GM19035 (cell line): ENCODE results near the gene TALDO1.
A peak's percentile ranks its signal among the peaks of the same experiment; 100 is the strongest.

Source experiments
- ATAC-seq: cut with Tn5 transposase; IDR thresholded peaks from one replicate; pipeline ENCODE4 v1.9.1; 2021; ENCODE audit not compliant: unreplicated experiment

Gene TALDO1

DNA sequence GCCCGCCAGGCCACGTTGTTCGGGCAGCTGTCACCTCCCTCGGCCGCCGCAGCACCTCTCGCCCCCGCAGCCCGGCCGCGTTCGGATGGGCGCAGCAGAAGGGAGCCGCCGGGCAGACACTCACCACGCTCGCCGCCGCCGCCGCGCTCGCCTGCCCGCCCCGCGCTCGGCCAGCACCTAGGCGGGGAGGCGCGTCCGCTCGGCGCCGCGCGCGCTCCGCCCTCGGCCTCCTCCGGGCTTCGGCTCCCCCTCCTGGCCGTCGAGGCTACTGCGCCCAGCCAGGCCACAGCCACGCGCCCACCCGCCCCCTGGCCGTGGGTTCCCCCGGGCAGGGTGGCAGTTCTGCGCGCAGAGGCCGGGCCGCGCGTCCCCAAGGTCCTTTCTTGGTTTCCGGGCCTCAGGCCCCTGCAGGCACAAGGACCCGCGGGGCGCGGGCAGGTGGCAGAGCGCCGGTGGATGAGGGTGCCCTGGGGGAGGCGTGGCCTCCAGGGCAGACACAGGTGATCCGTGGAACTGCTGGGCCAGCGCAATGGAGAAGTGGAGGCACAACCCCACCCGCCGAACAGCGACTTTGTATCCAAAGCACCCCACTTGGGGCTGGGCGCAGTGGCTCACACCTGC, 50.9 kb downstream of the TALDO1 start, which contains the start of gene SLC25A22:
TSS of gene SLC25A22 (minus strand) at position 189 of the 621 bp plus-strand sequence. CDS start 3,275 bp downstream, outside the sequence.
- peak; percentile 59 for ATAC-seq

DNA sequence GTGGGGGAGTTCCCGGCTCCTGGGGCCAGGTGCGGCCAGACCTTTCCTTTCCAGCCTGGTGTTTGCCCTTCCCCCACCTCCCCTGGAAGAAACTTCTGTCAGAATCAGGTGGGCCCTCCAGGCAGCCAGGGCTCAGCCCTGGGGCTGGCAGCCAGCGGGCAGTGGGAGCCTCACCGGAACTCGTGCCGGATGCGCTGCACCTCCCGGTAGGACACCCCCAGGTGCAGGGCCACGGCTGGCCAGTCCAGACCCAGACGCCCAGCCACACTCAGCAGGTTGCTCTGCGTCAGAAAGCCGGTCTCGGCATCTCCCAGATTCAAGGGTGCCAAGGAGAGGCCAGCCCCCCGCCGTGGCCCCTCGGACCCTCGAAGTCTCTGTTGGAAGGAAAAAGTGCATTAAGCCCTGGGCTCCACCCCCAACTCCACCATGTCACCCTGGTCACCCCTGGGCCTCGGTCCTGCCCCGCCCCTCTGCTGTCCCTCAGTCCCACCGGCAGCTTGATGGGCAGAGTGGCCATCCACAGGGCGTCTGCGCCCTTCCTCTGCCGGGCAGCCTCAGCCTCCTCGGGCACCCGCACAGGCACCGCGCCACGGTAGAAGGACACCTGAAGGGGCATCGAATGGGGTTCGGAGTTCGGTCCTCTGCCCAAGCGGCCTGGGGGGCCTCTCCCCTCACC, 52.5 kb downstream of the TALDO1 start:
- ATAC-seq = no peak

DNA sequence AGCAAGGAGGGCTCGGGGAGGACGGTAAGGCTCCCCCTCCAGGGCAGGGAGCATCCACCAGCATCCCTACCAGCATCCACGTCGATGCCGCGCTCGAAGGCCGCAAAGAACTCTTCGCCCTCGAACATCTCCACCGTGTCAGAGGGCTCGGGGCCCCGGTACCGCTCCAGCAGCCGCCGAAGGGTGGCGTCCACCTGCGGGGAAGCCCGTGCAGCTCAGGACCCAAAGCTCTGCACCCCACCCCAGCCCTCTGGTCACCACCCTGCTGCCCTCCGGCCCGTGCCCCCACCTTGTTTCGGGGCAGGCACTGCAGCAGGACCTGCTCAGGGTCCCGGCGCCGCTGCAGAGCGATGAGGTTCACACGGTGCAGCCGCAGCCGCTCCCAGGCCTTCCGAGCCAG, 53.2 kb downstream of the TALDO1 start:
- no peak for ATAC-seq

DNA sequence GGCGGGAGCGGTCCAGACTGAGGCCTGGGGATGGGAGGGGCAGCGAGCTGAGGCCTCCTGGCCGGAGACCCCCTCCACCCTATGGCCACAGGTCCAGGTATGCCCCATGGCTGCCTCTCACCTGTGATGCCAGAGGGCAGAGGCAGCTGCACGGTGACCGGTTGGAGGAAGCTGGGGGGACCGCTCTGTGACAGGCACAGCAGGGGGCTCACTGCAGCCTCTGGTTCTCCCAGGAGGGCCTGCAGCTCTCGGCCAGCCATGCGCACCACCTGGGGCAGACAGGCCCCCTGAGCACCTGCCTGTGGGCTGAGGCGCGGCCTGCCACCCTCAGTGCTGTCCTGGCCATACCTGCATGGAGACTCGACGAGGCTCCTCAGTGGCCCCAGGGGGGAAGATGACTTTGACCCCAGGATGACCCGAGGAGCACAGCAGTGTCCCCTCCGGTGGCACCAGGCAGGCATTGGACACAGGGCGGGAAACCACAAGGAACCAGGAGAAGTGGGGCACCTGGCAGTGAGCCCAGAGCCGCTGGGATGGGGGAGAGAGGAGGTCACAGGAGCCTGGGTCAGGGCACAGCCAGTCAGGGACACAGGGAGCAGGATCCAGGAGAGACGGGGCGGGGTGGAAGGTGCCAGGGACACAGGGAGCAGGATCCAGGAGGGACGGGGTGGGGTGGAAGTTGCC, 54.0 kb downstream of the TALDO1 start:
- no peak for ATAC-seq

DNA sequence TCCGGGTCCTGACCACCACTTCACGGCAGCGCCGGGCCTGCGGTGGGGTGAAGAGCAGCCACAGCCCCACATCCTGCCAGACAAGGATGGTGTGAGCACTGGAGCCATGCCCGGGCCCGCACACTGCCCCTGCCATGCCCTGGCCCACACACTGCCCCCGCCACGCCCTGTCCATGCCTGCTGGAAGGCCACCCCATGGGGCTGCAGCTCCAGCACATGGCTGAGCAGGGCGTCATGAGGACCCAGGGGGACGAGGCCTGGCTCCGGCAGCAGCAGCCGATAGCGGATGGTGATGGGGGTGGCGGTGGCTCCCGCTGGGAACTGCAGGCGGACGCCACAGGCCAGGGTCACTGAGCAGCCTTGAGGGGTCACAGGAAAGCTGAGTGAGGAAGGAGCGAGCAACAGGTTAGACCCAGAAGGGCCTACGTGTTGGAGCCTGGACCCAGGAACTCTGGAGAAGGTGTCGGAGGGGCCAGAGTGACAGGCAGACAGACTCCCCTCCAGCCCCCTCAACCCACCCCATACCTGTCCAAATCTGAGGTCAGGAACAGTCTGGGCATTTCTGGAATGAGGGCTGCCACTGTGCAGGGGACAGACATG, 54.9 kb downstream of the TALDO1 start:
- no peak for ATAC-seq

DNA sequence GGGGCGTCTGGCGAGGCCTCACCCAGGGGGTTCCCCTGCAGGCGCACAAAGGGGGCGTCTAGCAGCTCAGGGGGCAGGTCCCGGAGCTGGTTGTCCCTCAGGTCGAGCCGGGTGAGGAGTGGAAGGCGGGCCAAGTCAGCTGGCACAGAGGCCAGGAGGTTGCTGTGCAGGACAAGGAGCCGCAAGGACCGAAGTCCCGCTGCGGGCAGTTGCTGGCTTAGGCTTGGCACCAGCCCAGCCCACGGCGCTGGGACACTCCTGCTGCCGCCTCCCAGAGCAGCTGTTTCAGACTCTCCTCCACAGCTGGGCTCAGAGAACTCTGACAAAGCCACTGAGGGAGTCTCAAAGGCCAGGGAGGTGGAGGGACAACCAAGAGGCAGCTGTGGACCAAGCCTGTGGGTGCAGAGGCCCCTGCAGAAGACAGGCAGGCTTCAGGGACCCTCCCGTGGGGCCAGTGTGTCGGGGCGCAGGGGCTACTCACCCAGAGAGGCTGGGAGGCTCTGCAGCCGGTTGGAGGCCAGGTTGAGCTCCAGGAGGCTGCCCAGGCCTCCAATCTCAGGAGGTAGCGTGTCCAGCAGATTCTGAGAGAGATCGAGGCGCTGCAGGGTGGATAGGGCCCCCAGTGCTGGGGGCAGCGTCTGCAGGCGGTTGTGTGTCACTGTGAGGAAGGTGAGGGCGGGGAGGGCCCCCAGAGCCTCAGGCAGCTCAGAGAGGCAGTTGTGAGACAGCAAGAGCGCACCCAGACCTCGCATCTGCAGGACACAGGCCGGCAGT, 55.6 kb downstream of the TALDO1 start:
- no peak for ATAC-seq

DNA sequence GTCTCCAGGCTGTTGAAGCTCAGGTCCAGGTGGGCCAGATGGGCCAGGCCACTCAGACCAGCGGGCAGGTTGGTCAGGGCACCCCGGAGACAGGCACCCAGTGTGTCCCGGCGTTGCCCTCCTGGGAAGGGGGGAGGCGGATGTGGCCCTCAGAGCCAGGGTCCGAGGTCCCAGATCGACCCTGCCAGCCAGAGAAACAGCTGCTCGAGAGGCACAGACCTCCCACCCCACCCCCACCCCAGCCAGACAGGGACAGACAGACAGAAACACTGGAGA, 56.1 kb downstream of the TALDO1 start:
- ATAC-seq = no peak

DNA sequence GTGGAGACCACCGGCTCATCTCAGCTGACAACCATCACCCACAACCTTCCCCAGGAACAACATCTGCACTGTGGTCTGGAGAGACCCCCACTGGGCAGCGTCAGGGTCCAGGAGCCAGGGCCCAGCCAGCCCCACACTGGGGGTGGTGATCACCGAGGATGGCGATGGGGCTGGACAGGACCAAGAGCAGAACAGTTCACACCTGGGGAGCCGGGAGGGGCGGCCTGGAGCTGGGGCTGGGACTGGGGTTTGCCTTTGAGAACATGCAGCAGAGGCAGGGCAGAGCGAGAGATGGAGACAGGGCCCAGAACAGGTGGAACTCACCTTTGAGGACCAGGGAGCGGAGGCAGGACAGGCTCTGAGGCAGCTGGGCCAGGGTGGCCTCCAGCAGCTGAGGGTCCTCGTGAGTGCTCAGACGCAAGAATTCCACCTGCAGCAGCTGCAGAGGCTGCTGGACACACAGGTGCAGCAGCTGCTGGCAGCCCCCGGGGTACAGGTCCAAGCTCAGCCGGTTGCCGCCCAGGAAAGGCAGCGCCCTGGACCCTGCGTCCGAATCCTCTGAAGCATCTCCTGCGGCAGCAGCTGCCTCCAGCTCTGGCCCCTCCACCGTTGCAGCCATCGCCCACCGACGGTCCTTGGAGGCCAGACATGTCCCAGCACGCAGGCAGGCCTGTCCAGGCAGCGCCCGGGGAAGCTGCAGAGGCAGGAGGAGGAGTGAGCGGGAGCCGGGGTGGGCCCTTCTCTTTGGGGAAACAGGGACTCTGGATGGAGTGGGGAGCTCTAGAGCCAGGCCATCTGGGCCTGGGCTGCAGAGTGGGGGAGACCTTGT, 56.7 kb downstream of the TALDO1 start:
- no peak for ATAC-seq

DNA sequence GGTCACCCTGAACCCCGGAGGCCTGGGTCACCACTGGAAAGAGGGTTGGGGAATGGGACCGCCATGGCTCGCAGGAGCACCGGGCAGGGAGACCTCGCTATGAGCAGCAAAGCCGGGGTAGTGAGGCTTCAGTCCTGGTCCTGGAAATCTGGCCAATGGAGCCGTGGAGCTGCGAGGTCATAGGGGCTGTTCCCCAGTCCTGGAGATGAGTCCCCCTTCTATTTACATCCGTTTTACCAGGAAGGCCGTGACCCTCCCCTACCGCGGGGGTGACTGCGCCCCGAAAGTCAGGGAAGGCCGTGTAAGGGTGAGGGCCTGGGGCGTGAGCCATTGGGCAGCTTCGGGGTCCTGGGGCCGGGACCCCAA, 57.3 kb downstream of the TALDO1 start:
- ATAC-seq = no peak

DNA sequence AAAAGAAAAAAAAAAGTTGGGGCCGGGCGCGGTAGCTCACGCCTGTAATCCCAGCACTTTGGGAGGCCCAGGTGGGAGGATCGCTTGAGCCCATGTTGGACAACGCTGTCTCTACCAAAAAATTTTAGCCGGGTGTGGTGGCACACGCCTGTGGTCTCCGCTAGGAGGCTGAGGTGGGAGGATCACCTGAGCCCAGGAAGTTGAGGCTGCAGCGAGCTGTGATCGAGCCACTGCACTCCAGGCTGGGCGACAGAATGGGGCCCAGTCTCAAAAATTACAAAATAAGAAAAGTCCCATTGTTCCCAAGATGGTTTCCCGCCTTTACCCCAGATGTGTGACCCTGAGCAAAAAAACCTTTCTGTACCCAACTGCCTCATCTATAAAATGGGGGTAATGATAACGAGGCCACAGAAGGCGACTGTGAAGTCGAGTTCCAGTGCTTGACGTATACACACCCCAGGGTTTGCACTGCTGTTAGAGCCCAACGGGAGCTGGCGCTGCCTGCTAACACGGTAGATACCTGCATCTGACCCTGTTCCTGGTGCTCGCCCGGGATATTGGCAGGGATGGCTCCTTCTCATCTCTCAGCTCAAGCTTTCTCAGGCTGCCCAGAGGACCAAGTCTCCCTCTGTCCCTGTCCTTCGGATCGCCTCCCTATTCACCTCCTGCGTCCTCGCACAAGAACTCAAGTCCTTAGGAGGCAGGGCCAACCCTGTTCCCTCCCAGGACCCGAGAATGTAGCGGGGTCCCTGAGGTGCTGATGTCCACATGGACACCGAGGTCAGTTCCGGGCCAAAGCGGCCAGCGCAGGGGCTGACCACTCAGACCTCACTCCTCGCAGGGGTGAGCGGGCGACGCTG, 61.4 kb downstream of the TALDO1 start:
- no peak for ATAC-seq

DNA sequence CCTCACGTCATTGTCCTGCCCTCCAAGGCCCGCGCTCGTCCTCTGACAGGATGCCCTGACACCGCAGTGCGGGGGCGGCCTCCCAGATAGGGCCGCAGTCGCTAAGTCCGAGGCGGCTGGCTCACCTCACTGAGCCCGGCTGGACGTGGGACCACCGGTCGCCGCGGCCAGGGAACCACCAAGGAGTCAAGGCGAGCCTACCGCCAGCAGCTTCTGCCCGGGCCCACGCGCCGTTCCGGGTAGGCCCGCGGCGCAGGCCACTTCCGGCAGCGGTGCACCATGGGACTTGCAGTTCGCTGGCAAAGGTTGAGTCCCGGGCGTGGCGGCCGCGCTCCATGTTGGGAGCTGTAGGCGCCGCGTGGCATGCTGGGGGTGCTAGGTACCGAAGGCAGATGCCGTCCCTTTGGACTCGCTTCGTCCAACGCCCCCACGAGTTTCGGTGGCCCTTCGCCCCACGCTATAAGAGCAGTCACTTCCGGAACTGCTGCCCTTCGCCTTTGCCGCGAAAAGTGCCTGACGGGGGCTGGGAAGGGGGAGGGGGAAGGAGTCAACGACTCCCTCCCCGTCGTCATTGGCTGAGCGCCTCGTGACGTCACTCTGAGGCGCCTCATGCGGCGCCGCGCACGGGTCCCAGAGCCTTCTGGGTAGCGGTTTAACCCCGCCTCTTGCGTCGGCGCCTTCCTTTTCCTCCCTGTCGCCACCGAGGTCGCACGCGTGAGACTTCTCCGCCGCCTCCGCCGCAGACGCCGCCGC, 62.2 kb downstream of the TALDO1 start, which contains the start of gene RPLP2:
TSS of gene RPLP2 (plus strand) at position 681 of the 753 bp plus-strand sequence. CDS start 268 bp downstream, outside the sequence.
- ATAC-seq = peak; percentile 70

DNA sequence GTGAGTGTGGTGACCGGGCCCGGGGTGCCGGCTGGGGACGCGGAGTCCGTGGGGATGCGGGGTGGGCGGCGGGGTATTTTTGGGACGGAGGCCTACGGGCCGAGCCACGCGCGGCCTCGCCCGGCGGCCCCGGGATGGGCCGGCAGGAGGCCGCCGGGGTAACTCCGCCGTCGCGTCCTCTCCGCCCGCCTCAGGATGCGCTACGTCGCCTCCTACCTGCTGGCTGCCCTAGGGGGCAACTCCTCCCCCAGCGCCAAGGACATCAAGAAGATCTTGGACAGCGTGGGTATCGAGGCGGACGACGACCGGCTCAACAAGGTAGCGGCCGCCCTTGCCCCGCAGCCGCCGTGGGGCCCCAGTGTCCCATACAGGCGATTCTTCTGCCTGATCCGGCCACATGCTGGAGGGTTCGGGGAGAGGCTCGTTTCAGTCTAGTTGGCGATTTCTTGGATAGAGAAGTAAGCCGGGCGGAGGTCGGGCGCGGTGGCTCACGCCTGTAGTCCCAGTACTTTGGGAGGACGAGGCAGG, 62.8 kb downstream of the TALDO1 start:
- ATAC-seq = no peak

DNA sequence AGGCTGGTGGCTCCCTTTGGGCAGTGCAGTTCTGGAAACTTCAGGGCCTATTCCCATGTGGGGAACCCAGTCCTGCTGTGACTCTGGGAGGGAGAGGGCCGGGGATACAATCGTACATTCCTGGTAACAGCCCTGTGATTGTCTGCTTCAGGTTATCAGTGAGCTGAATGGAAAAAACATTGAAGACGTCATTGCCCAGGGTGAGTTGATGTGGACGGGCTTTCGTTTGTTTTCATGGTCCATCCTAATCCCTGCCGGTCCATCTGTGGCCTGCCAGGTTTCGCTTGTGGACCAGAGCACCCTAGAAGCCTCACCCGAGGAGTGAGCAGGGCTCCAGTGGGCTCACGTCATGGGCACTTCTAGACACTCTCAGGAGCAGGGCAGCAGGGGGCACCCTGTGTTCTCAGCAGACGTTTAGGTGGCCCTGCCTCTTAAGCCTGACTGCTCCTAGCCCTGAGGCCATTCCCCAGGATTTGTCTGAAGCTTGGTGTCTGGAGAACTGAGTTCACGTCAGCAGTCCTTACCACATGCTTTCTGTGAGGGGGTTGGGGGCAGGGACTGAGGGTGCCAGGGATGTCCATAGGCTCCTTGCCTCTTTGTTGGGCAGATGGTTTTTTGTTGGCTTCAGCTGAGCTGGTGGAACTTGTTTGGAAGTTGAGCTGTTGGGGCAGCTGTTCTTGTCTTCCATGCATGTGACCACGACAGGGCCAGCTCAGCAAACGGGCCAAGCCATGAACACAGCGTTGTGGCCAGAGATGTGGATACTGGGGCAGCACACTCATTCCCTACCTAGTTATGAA, 64.4 kb downstream of the TALDO1 start:
- no peak for ATAC-seq

DNA sequence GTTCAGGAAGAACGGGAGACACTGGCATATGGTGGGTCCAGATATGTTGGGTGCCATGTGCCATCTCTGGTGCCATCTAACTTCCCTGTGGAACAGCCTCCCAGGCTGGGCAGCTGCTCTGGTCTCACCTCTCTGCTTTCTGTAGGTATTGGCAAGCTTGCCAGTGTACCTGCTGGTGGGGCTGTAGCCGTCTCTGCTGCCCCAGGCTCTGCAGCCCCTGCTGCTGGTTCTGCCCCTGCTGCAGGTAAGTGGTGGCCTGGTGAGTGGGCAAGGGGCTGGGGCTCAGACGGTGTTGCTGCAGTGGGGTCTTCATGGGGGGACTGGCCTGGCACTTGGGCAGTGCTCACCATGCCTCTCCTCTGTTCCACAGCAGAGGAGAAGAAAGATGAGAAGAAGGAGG, 65.1 kb downstream of the TALDO1 start:
- no peak for ATAC-seq

DNA sequence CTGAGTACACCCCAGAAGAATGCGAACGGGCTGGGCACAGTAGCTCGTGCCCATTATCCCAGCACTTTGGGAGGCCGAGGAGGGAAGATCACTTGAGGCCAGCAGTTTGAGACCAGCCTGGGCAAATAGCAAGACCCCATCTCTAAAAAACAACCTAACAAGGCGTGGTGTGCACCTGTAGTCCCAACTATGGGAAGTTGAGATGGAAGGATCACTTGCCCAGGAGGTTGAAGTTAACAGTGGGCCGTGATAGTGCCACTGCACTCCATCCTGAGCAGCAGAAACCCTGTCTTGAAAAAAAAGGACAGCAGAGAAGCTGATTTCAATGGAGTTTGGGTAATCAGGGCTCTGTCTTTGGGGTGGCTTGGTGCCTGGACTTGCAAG, 65.8 kb downstream of the TALDO1 start:
- no peak for ATAC-seq

DNA sequence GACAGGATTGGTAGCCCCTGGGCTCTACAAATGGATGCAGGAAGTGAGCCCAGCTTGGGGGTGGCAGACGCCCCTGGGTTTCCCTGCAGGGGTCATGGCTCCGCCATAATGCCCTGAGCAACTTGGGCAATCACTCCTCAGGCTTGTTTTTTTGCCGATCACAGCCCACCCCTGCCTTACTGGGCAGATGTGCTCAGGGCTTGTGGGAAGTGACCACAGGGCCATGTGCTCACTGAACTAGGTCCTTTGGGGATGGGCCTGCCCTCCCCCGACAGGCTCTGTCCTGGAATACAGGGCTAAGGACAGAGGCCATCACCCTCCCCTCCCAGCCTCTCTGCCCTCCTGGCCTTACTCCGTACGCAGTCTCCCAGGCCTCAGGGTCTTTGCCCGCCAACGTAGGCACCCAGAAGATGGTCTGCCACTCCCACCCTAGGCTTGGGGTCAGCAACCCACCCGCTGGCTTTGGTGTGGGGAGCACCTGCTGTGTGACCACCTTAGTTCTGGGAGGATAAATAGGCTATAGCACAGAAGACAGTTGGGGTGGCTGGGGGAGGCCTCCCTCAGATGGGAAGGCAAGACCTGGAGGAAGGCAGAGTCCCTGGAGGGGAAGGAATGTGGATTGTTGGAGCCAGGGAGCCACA, 66.3 kb downstream of the TALDO1 start:
- ATAC-seq = no peak
